Neural cell (in vitro differentiated cells): ENCODE measurements around the gene ZNF329. TPM values are rescaled to one million over a fixed set of nuclear protein-coding genes. Genes with fewer than 3 reads are reported as not detected.
A peak's percentile ranks its signal among the peaks of the same experiment; 100 is the strongest.

Source experiments
- H2AFZ ChIP-seq: fragments of 200-600, 300-800 bp; sonication (generic), shearing (Covaris generic); 2 replicates; pipeline ENCODE4 v1.6.0; 2014; ENCODE audit warnings: low read depth, mild to moderate bottlenecking, antibody characterized with exemption, low read length, moderate library complexity
- H3F3A ChIP-seq: fragments of 200-600 bp; shearing (Covaris generic); 2 replicates; pipeline ENCODE4 v1.6.1; 2016; ENCODE audit warnings: mild to moderate bottlenecking, moderate library complexity, mixed read lengths, antibody characterized with exemption, low read length; ENCODE audit not compliant: insufficient read depth, poor library complexity, severe bottlenecking
- H3K27ac ChIP-seq: fragments of 200-600, 300-800 bp; sonication (generic), shearing (Covaris generic); 2 replicates; pipeline ENCODE4 v1.5.1; 2014; ENCODE audit warnings: mild to moderate bottlenecking, low read length, moderate library complexity
- H3K27me3 ChIP-seq: fragments of 300-800, 200-600 bp; sonication (generic), shearing (Covaris generic); 2 replicates; pipeline ENCODE4 v1.6.0; 2014; ENCODE audit warnings: mild to moderate bottlenecking, low read depth, low read length, moderate library complexity; ENCODE audit not compliant: insufficient read depth
- H3K36me3 ChIP-seq: fragments of 300-800, 200-600 bp; sonication (generic), shearing (Covaris generic); 2 replicates; pipeline ENCODE4 v1.5.1; 2014; ENCODE audit warnings: mild to moderate bottlenecking, antibody characterized with exemption, low read length, moderate library complexity; ENCODE audit not compliant: insufficient read depth
- H3K4me2 ChIP-seq: fragments of 300-800, 200-600 bp; sonication (generic), shearing (Covaris generic); 2 replicates; pipeline ENCODE4 v1.6.0; 2014; ENCODE audit warnings: mild to moderate bottlenecking, low read length
- H3K4me3 ChIP-seq: fragments of 300-800, 200-600 bp; sonication (generic), shearing (Covaris generic); 2 replicates; pipeline ENCODE4 v1.5.1; 2014; ENCODE audit warnings: mild to moderate bottlenecking, low read length, moderate library complexity
- H3K79me2 ChIP-seq: fragments of 200-600 bp; shearing (Covaris generic); replicated peaks from 2 replicates; pipeline ENCODE4 v1.6.0; 2014; ENCODE audit warnings: mild to moderate bottlenecking, low read length, moderate library complexity; ENCODE audit not compliant: insufficient read depth
- H3K9ac ChIP-seq: fragments of 300-800, 200-600 bp; sonication (generic), shearing (Covaris generic); 2 replicates; pipeline ENCODE4 v1.6.1; 2016; ENCODE audit warnings: mild to moderate bottlenecking, low read length, mixed read lengths
- H3K9me2 ChIP-seq: fragments of 200-600 bp; shearing (Covaris generic); 2 replicates; pipeline ENCODE4 v1.6.1; 2016; ENCODE audit warnings: mild to moderate bottlenecking, low read length, mixed read lengths; ENCODE audit not compliant: insufficient read depth
- H3K9me3 ChIP-seq: fragments of 200-600, 300-800 bp; sonication (generic), shearing (Covaris generic); 2 replicates; pipeline ENCODE4 v1.6.1; 2016; ENCODE audit warnings: mild to moderate bottlenecking, mixed run types, low read length, moderate library complexity, mixed read lengths
- H4K20me1 ChIP-seq: fragments of 200-600 bp; shearing (Covaris generic); 2 replicates; pipeline ENCODE4 v1.6.1; 2016; ENCODE audit warnings: mild to moderate bottlenecking, mixed run types; ENCODE audit not compliant: insufficient read depth
- CTCF ChIP-seq: fragments of 450-650 bp; IDR thresholded peaks from 2 replicates; pipeline ENCODE4 v1.5.1; 2014; ENCODE audit warnings: antibody characterized with exemption, mild to moderate bottlenecking, moderate library complexity; ENCODE audit not compliant: poor library complexity, severe bottlenecking
- EP300 ChIP-seq: fragments of 450-650 bp; conservative IDR thresholded peaks from 2 replicates; pipeline ENCODE4 v1.6.1; 2014; ENCODE audit warnings: antibody characterized with exemption, mild to moderate bottlenecking, moderate library complexity; ENCODE audit not compliant: poor library complexity, severe bottlenecking
- EZH2 ChIP-seq: fragments of 200-600, 300-800 bp; shearing (Covaris generic), sonication (generic); IDR thresholded peaks from 2 replicates; pipeline ENCODE4 v1.6.1; 2014; ENCODE audit warnings: antibody characterized with exemption, low read length, borderline replicate concordance, mild to moderate bottlenecking; ENCODE audit not compliant: insufficient read depth, poor library complexity, severe bottlenecking
- MXI1 ChIP-seq: fragments of 450-650 bp; conservative IDR thresholded peaks from 2 replicates; pipeline ENCODE4 v1.6.1; 2014; ENCODE audit warnings: antibody characterized with exemption, mild to moderate bottlenecking; ENCODE audit not compliant: poor library complexity, severe bottlenecking
- POLR2AphosphoS5 ChIP-seq: IDR thresholded peaks from 2 replicates; pipeline ENCODE4 v1.6.1; 2012
- RAD21 ChIP-seq: fragments of 450-650 bp; conservative IDR thresholded peaks from 2 replicates; pipeline ENCODE4 v1.6.1; 2014; ENCODE audit warnings: antibody characterized with exemption, mild to moderate bottlenecking, moderate library complexity
- REST ChIP-seq: IDR thresholded peaks from 2 replicates; pipeline ENCODE4 v1.6.1; 2012; ENCODE audit warnings: borderline replicate concordance
- SMC3 ChIP-seq: fragments of 450-650 bp; conservative IDR thresholded peaks from 2 replicates; pipeline ENCODE4 v1.6.1; 2014; ENCODE audit warnings: antibody characterized with exemption, mild to moderate bottlenecking, moderate library complexity; ENCODE audit not compliant: poor library complexity
- TAF1 ChIP-seq: IDR thresholded peaks from 2 replicates; pipeline ENCODE4 v1.6.1; 2012; ENCODE audit warnings: low read depth
- polyA plus RNA-seq: library from polyadenylated mRNA; depleted of rRNA; stranded (reverse); fragments of >200 nt; gene quantifications from 2 replicates; pipeline ENCODE4 v1.2.3, GENCODE V29; 2014

ZNF329 gene
- polyA plus RNA-seq, 1 donor from 2014 or later, result 20.6 TPM

- Histone ChIP-seq H3K79me2 (peaks cover 28% of the 10 kb centered on the region), H2AFZ (no peak overlapping the region), H3K9ac (peak overlapping the region; percentile 96), H3K4me2 (no peak overlapping the region), H3K4me3 (peak overlapping the region; percentile 98), H4K20me1 (no peaks in the 10 kb centered on the region), H3K27ac (peak overlapping the region; percentile 99), H3K9me2 (no peaks in the 10 kb centered on the region), H3K9me3 (peaks cover 44% of the 10 kb centered on the region), H3F3A (peaks cover 2% of the 10 kb centered on the region), H3K27me3 (no peaks in the 10 kb centered on the region), H3K36me3 (peaks cover 29% of the 10 kb centered on the region)
- no peak for TF ChIP-seq EP300
- no peak for TF ChIP-seq SMC3
- TF ChIP-seq TAF1, result no peak
- TF ChIP-seq RAD21, result no peak
- TF ChIP-seq MXI1, result no peak
- TF ChIP-seq POLR2AphosphoS5, result no peak
Observed at GRCh38 chr19:58096884-58097283, 53.7 kb downstream of the ZNF329 start.

- Histone ChIP-seq H3K27ac (no peak overlapping the region), H3K9me3 (peaks cover 48% of the 10 kb centered on the region), H3K79me2 (peaks cover 28% of the 10 kb centered on the region), H4K20me1 (no peaks in the 10 kb centered on the region), H3F3A (peaks cover 2% of the 10 kb centered on the region), H3K4me2 (no peak overlapping the region), H3K36me3 (peaks cover 29% of the 10 kb centered on the region), H3K27me3 (no peaks in the 10 kb centered on the region), H3K9me2 (no peaks in the 10 kb centered on the region), H3K9ac (no peak overlapping the region), H3K4me3 (no peak overlapping the region), H2AFZ (no peak overlapping the region)
- TF ChIP-seq REST (no peak), MXI1 (no peak), CTCF (no peak), POLR2AphosphoS5 (no peak), SMC3 (no peak), RAD21 (no peak), EZH2 (no peak), TAF1 (no peak), EP300 (no peak)
Observed at GRCh38 chr19:58095328-58095727, 55.3 kb downstream of the ZNF329 start.
